BJ (cell line): ENCODE measurements around the gene FADS1. TPM values are rescaled to one million over a fixed set of nuclear protein-coding genes. Genes with fewer than 3 reads are reported as not detected.

Source experiments
- CTCF ChIA-PET: fragments of 350-600 bp; formaldehyde crosslinking; extraction: SDS; loops from one replicate; lab custom pipeline; 2021; ENCODE audit warnings: antibody characterized with exemption, inconsistent platforms; lab: Yijun Ruan, JAX
- POLR2A ChIA-PET: fragments of 300-600 bp; sonication (Branson Sonifier 250); formaldehyde crosslinking; extraction: SDS; loops from one replicate; lab custom pipeline; 2021; ENCODE audit warnings: antibody characterized with exemption; lab: Charles Lee
- DNase-seq: peaks from one replicate; pipeline ENCODE4 v3.0.0-alpha.2; 2011; ENCODE audit warnings: low read depth
- H3K27me3 ChIP-seq: 2 replicates; pipeline ENCODE4 v1.6.0; 2011; ENCODE audit warnings: low read length; ENCODE audit not compliant: control insufficient read depth, insufficient read depth
- H3K36me3 ChIP-seq: 2 replicates; pipeline ENCODE4 v1.5.1; 2011; ENCODE audit warnings: low read length; ENCODE audit not compliant: control insufficient read depth, insufficient read depth
- H3K4me3 ChIP-seq: 2 replicates; pipeline ENCODE4 v1.5.1; 2011; ENCODE audit warnings: low read depth, mild to moderate bottlenecking, control low read depth, low read length
- CTCF ChIP-seq: IDR thresholded peaks from 2 replicates; pipeline ENCODE4 v1.5.1; 2011; ENCODE audit warnings: low read depth, mild to moderate bottlenecking, control low read depth, inconsistent platforms, low read length, moderate library complexity; ENCODE audit not compliant: insufficient read depth
- polyA plus RNA-seq: library from polyadenylated mRNA; depleted of rRNA; stranded (reverse); fragments of >200 nt; gene quantifications from 2 replicates; pipeline ENCODE4 v1.2.3, GENCODE V29; 2011

Gene FADS1
- polyA plus RNA-seq, 1 experiment, result 58.0 TPM

- TF ChIP-seq CTCF, result no peak
- H3K4me3 ChIP-seq, result no peak overlapping the region
- no peaks in the 10 kb centered on the region for H3K27me3 ChIP-seq
- peaks cover 3% of the 10 kb centered on the region; the same call in 1 of the 2 replicates for H3K36me3 ChIP-seq
- POLR2A ChIA-PET, result no interaction called here
- DNase-seq, result no peak
- CTCF ChIA-PET, result interaction anchor here (0.7 to 3.3 kb wide), 9 partner anchors 11 to 328 kb away, joined by 3 to 15 read pairs (median 3); partner anchors contain the start of gene FADS2
These were observed 36.9 kb downstream of the FADS1 start for GRCh38 chr11:61779666-61780525.

GRCh38 chr11:61778920-61779650 is 37.7 kb downstream of the FADS1 start:
- ChIA-PET CTCF (interaction anchor here (0.7 to 2.5 kb wide), 3 partner anchors 26 to 46 kb away, joined by 3 to 7 read pairs (median 3); no protein-coding TSS in a partner anchor), POLR2A (no interaction called here)
- DNase-seq, result no peak
- no peak overlapping the region for H3K4me3 ChIP-seq
- H3K36me3 ChIP-seq, result no peaks in the 10 kb centered on the region
- no peaks in the 10 kb centered on the region for H3K27me3 ChIP-seq
- no peak for TF ChIP-seq CTCF

GRCh38 chr11:61778357-61778886 is 38.4 kb downstream of the FADS1 start:
- no peak for TF ChIP-seq CTCF
- ChIA-PET POLR2A (no interaction called here), CTCF (interaction anchor here (1.4 to 5.0 kb wide), 5 partner anchors 10 to 32 kb away, joined by 3 to 25 read pairs (median 6); no protein-coding TSS in a partner anchor)
- H3K36me3 ChIP-seq, result no peaks in the 10 kb centered on the region
- no peak for DNase-seq
- no peak overlapping the region for H3K4me3 ChIP-seq
- H3K27me3 ChIP-seq, result no peaks in the 10 kb centered on the region

- Histone ChIP-seq H3K36me3 (no peaks in the 10 kb centered on the region), H3K4me3 (no peak overlapping the region), H3K27me3 (no peaks in the 10 kb centered on the region)
- ChIA-PET POLR2A (no interaction called here), CTCF (interaction anchor here (0.7 to 5.0 kb wide), 8 partner anchors 9 to 304 kb away, joined by 3 to 25 read pairs (median 5); no protein-coding TSS in a partner anchor)
- DNase-seq, result no peak
- TF ChIP-seq CTCF, result no peak
These were observed 39.3 kb downstream of the FADS1 start for GRCh38 chr11:61777234-61778090.
